SK-N-SH (cell line): ENCODE measurements around the gene EHD1. TPM values are rescaled to one million over a fixed set of nuclear protein-coding genes. Genes with fewer than 3 reads are reported as not detected.

Experiments used
- CTCF ChIA-PET: fragments of 300-600, 350-600 bp; formaldehyde crosslinking; extraction: SDS; loops from one replicate; lab custom pipeline; 2021; lab: Yijun Ruan, JAX
- POLR2A ChIA-PET: fragments of 350-600 bp; sonication (Branson Sonifier 250); formaldehyde crosslinking; extraction: SDS; loops from one replicate; lab custom pipeline; 2020; ENCODE audit warnings: antibody characterized with exemption, inconsistent platforms; lab: Yijun Ruan, JAX
- DNase-seq: peaks from one replicate; pipeline ENCODE4 v3.0.0; 2012
- H2AFZ ChIP-seq: fragments of 200-600 bp; sonication (generic); 2 replicates; pipeline ENCODE4 v1.8.1; 2016; ENCODE audit warnings: antibody characterized with exemption, mild to moderate bottlenecking, low read depth
- H3F3A ChIP-seq: fragments of 200-600 bp; sonication (generic); replicated peaks from 2 replicates; pipeline ENCODE3; 2016; ENCODE audit warnings: antibody characterized with exemption, mild to moderate bottlenecking; ENCODE audit not compliant: insufficient read depth
- H3K27ac ChIP-seq, 2 experiments: fragments of 200-500 bp in 1 of 2; fragments of 200-600 bp in 1 of 2; sonication (Bioruptor generic) in 1 of 2; sonication (generic), shearing (Covaris generic) in 1 of 2; 2 replicates each; pipeline versions ENCODE4 v1.5.1 to v1.6.1; 2014 to 2016; ENCODE audit warnings: low read depth in 2 of 2, inconsistent platforms in 1 of 2, low read length in 1 of 2, mild to moderate bottlenecking in 1 of 2, mixed read lengths in 1 of 2
- H3K27me3 ChIP-seq: fragments of 200-600 bp; sonication (generic), shearing (Covaris generic); 2 replicates; pipeline ENCODE4 v1.6.1; 2016; ENCODE audit warnings: mixed run types; ENCODE audit not compliant: insufficient read depth
- H3K36me3 ChIP-seq, 2 experiments: fragments of 200-500 bp in 1 of 2; fragments of 200-600 bp in 1 of 2; sonication (Bioruptor generic) in 1 of 2; sonication (generic) in 1 of 2; replicated peaks in 1 of 2; 2 replicates each; pipeline versions ENCODE3 to v1.5.1; 2014 to 2016; ENCODE audit warnings: low read length in 1 of 2, mild to moderate bottlenecking in 1 of 2; ENCODE audit not compliant: insufficient read depth in 2 of 2, control insufficient read depth in 1 of 2
- H3K4me1 ChIP-seq, 2 experiments: fragments of 200-500 bp in 1 of 2; fragments of 200-600 bp in 1 of 2; sonication (Bioruptor generic) in 1 of 2; sonication (generic), shearing (Covaris generic) in 1 of 2; 2 replicates each; pipeline versions ENCODE4 v1.5.1 to v1.6.1; 2014 to 2016; ENCODE audit warnings: low read depth in 1 of 2, low read length in 1 of 2, mixed run types in 1 of 2; ENCODE audit not compliant: insufficient read depth in 2 of 2, control insufficient read depth in 1 of 2
- H3K4me2 ChIP-seq: fragments of 200-600 bp; sonication (generic), shearing (Covaris generic); 2 replicates; pipeline ENCODE4 v1.6.1; 2017; ENCODE audit warnings: mixed run types
- H3K4me3 ChIP-seq, 2 experiments: fragments of 200-500 bp in 1 of 2; fragments of 200-600 bp in 1 of 2; sonication (Bioruptor generic) in 1 of 2; sonication (generic), shearing (Covaris generic) in 1 of 2; 2 replicates each; pipeline versions ENCODE4 v1.5.1 to v1.8.1; 2014 to 2016; ENCODE audit warnings: low read depth in 2 of 2, inconsistent platforms in 1 of 2, low read length in 1 of 2, mild to moderate bottlenecking in 1 of 2, mixed read lengths in 1 of 2, moderate library complexity in 1 of 2
- H3K79me2 ChIP-seq: fragments of 200-600 bp; sonication (generic); 2 replicates; pipeline ENCODE4 v1.8.1; 2017; ENCODE audit warnings: mild to moderate bottlenecking; ENCODE audit not compliant: insufficient read depth
- H3K9ac ChIP-seq: fragments of 200-600 bp; sonication (generic); 2 replicates; pipeline ENCODE4 v1.6.1; 2017; ENCODE audit warnings: mixed run types
- H3K9me2 ChIP-seq: fragments of 200-600 bp; sonication (generic); 2 replicates; pipeline ENCODE4 v1.6.1; 2017; ENCODE audit warnings: mixed run types
- H3K9me3 ChIP-seq: fragments of 200-600 bp; sonication (generic); 2 replicates; pipeline ENCODE4 v1.6.1; 2017; ENCODE audit warnings: mixed run types, mild to moderate bottlenecking, moderate library complexity
- H4K20me1 ChIP-seq: fragments of 200-600 bp; sonication (generic); 2 replicates; pipeline ENCODE4 v1.6.1; 2017; ENCODE audit warnings: mild to moderate bottlenecking, mixed run types; ENCODE audit not compliant: insufficient read depth
- CTCF ChIP-seq: fragments of 200-600 bp; sonication (generic); IDR thresholded peaks from 2 replicates; pipeline ENCODE4 v1.6.1; 2017; ENCODE audit warnings: antibody characterized with exemption, mild to moderate bottlenecking, moderate library complexity
- EZH2phosphoT487 ChIP-seq: fragments of 200-600 bp; sonication (generic); IDR thresholded peaks from 2 replicates; pipeline ENCODE4 v1.6.1; 2017; ENCODE audit warnings: low read depth, mixed run types, mild to moderate bottlenecking, antibody characterized with exemption, moderate library complexity, borderline replicate concordance
- FOXJ3 ChIP-seq: sonication (generic); formaldehyde crosslinking; IDR thresholded peaks from 2 replicates; pipeline ENCODE4 v1.5.1; 2020; ENCODE audit warnings: mild to moderate bottlenecking, missing genetic modification reagents
- FOXM1 ChIP-seq: IDR thresholded peaks from 2 replicates; pipeline ENCODE4 v1.4.0; 2012; ENCODE audit warnings: low read depth, mild to moderate bottlenecking
- GABPA ChIP-seq: IDR thresholded peaks from 2 replicates; pipeline ENCODE4 v1.4.0; 2012; ENCODE audit warnings: low read depth, mild to moderate bottlenecking
- JUND ChIP-seq: IDR thresholded peaks from 2 replicates; pipeline ENCODE4 v1.4.0; 2012
- MAX ChIP-seq: IDR thresholded peaks from 2 replicates; pipeline ENCODE4 v1.4.0; 2012; ENCODE audit warnings: low read depth
- MEF2A ChIP-seq: IDR thresholded peaks from 2 replicates; pipeline ENCODE4 v1.4.0; 2012; ENCODE audit warnings: low read depth, borderline replicate concordance
- MXI1 ChIP-seq: IDR thresholded peaks from 2 replicates; pipeline ENCODE4 v1.6.1; 2012; ENCODE audit warnings: mild to moderate bottlenecking, low read depth, low read length, improper control_type of control experiment
- PBX3 ChIP-seq: IDR thresholded peaks from 2 replicates; pipeline ENCODE4; 2012
- RAD21 ChIP-seq: IDR thresholded peaks from 2 replicates; pipeline ENCODE4 v1.6.1; 2012; ENCODE audit warnings: mild to moderate bottlenecking, low read length
- RFX5 ChIP-seq: IDR thresholded peaks from 2 replicates; pipeline ENCODE4 v1.6.1; 2012; ENCODE audit warnings: mild to moderate bottlenecking, improper control_type of control experiment, low read length
- RXRA ChIP-seq: IDR thresholded peaks from 2 replicates; pipeline ENCODE4 v1.4.0; 2012; ENCODE audit warnings: low read depth, mild to moderate bottlenecking, borderline replicate concordance
- SMC3 ChIP-seq: IDR thresholded peaks from 2 replicates; pipeline ENCODE4 v1.6.1; 2012; ENCODE audit warnings: low read depth, low read length, improper control_type of control experiment
- TAF1 ChIP-seq: IDR thresholded peaks from 2 replicates; pipeline ENCODE4 v1.6.1; 2012; ENCODE audit warnings: low read depth, mild to moderate bottlenecking, low read length, moderate library complexity, borderline replicate concordance
- TCF12 ChIP-seq: IDR thresholded peaks from 2 replicates; pipeline ENCODE4 v1.4.0; 2012
- TEAD4 ChIP-seq: IDR thresholded peaks from 2 replicates; pipeline ENCODE4 v1.4.0; 2012; ENCODE audit warnings: mild to moderate bottlenecking, borderline replicate concordance; ENCODE audit not compliant: insufficient read depth
- USF1 ChIP-seq: IDR thresholded peaks from 2 replicates; pipeline ENCODE4 v1.4.0; 2012; ENCODE audit warnings: low read depth, borderline replicate concordance
- USF2 ChIP-seq: fragments of 150-350 bp; IDR thresholded peaks from 2 replicates; pipeline ENCODE4 v1.6.1; 2017; ENCODE audit warnings: antibody characterized with exemption, low read length, low read depth, borderline replicate concordance
- WGBS: methylation state at CpG from one replicate; pipeline ENCODE4 v1.1.6; 2017; ENCODE audit warnings: low lambda C conversion rate; 5-methylcytosine and 5-hydroxymethylcytosine counted together
- polyA plus RNA-seq, 3 experiments: library from polyadenylated mRNA; depleted of rRNA; stranded (reverse); fragments of >200 nt; gene quantifications; 2 replicates each; pipeline ENCODE4 v1.2.3, GENCODE V29; 2012

The EHD1 gene
- polyA plus RNA-seq, 1 of the 3 experiments (the other 2 are of a cell fraction) = 93.3 TPM

GRCh38 chr11:64848826-64849597 is 29.4 kb downstream of the EHD1 start:
- Histone ChIP-seq H3K27me3 (no peaks in the 10 kb centered on the region), H3K36me3 (peaks cover under 1 to 8% of the 10 kb centered on the region in 2 experiments), H3F3A (peaks cover 15% of the 10 kb centered on the region), H3K9me2 (no peaks in the 10 kb centered on the region), H3K9me3 (no peaks in the 10 kb centered on the region), H3K79me2 (no peaks in the 10 kb centered on the region; the same call in 1 of the 2 replicates), H3K4me2 (no peak overlapping the region), H3K27ac (no peak overlapping the region), H4K20me1 (no peaks in the 10 kb centered on the region), H2AFZ (no peak overlapping the region), H3K4me1 (peaks cover 1 to 3% of the 10 kb centered on the region in 2 experiments; a peak in 3 of 4 replicates), H3K9ac (no peak overlapping the region), H3K4me3 (no peak overlapping the region)
- ChIA-PET CTCF (interaction anchor here (0.6 to 12.8 kb wide), 15 partner anchors 10 to 489 kb away, joined by 3 to 530 read pairs (median 4); partner anchors contain the start of genes EHD1, MEN1, TM7SF2 and ZNHIT2), POLR2A (no interaction called here)
- TF ChIP-seq SMC3 = no peak
- no peak for TF ChIP-seq RXRA
- no peak for TF ChIP-seq JUND
- no peak for TF ChIP-seq USF2
- TF ChIP-seq MEF2A = no peak
- TF ChIP-seq PBX3 = no peak
- TF ChIP-seq FOXJ3 (CRISPR knock-in tag) = no peak
- TF ChIP-seq RAD21 = no peak
- TF ChIP-seq MAX = no peak
- TF ChIP-seq MXI1 = no peak
- TF ChIP-seq GABPA = no peak
- no peak for TF ChIP-seq CTCF
- no peak for TF ChIP-seq TCF12
- no peak for TF ChIP-seq USF1
- TF ChIP-seq FOXM1 = no peak
- TF ChIP-seq RFX5 = no peak
- no peak for TF ChIP-seq TAF1
- TF ChIP-seq TEAD4 = no peak
- TF ChIP-seq EZH2phosphoT487 = no peak
- WGBS = 96% methylated on average over 11 of the region's 16 CpGs
- DNase-seq = no peak
